Osteoblast (primary cell): ENCODE measurements around the gene RHOJ. TPM values are rescaled to one million over a fixed set of nuclear protein-coding genes. Genes with fewer than 3 reads are reported as not detected.

Source experiments
- DNase-seq: peaks from one replicate; pipeline ENCODE4 v3.0.0; 2011; ENCODE audit warnings: low spot score, mixed read lengths; ENCODE audit not compliant: insufficient read length; ENCODE audit errors: missing footprints
- H2AFZ ChIP-seq: 2 replicates; pipeline ENCODE4 v1.6.0; 2011; ENCODE audit warnings: mild to moderate bottlenecking, low read length
- H3K27ac ChIP-seq: 2 replicates; pipeline ENCODE4 v1.5.1; 2011; ENCODE audit warnings: mild to moderate bottlenecking, low read depth, low read length, moderate library complexity
- H3K27me3 ChIP-seq: 2 replicates; pipeline ENCODE4 v1.6.0; 2012; ENCODE audit warnings: mild to moderate bottlenecking, control low read depth, inconsistent platforms, low read length, moderate library complexity; ENCODE audit not compliant: insufficient read depth
- H3K36me3 ChIP-seq: 2 replicates; pipeline ENCODE4 v1.5.1; 2011; ENCODE audit warnings: mild to moderate bottlenecking, low read length, control low read depth, moderate library complexity; ENCODE audit not compliant: insufficient read depth
- H3K4me1 ChIP-seq: 2 replicates; pipeline ENCODE4 v1.5.1; 2011; ENCODE audit warnings: mild to moderate bottlenecking, low read length, control low read depth, moderate library complexity; ENCODE audit not compliant: insufficient read depth
- H3K4me2 ChIP-seq: 2 replicates; pipeline ENCODE4 v1.6.0; 2011; ENCODE audit warnings: mild to moderate bottlenecking, low read length; ENCODE audit not compliant: insufficient read depth
- H3K4me3 ChIP-seq: fragments of 200-600 bp; sonication (generic); 3 replicates; pipeline ENCODE4 v1.5.1; 2012; ENCODE audit warnings: mild to moderate bottlenecking, low read length, inconsistent platforms; ENCODE audit not compliant: insufficient read depth
- H3K79me2 ChIP-seq: 2 replicates; pipeline ENCODE4 v1.6.0; 2012; ENCODE audit warnings: mild to moderate bottlenecking, low read length, control low read depth, inconsistent platforms; ENCODE audit not compliant: insufficient read depth
- H3K9me3 ChIP-seq: 2 replicates; pipeline ENCODE4 v1.5.1; 2011; ENCODE audit warnings: low read depth, low read length, control low read depth
- H4K20me1 ChIP-seq: 2 replicates; pipeline ENCODE4 v1.6.0; 2012; ENCODE audit warnings: mild to moderate bottlenecking, low read length, control low read depth; ENCODE audit not compliant: insufficient read depth
- CTCF ChIP-seq: IDR thresholded peaks from 2 replicates; pipeline ENCODE4 v1.5.1; 2011; ENCODE audit warnings: mild to moderate bottlenecking, low read depth, low read length, moderate library complexity; ENCODE audit errors: extremely low read depth
- total RNA-seq: library from RNA; depleted of rRNA; stranded (reverse); fragments of >200 nt; gene quantifications from 2 replicates; pipeline ENCODE4 v1.2.3, GENCODE V29; 2012

Gene RHOJ
- total RNA-seq, 1 donor = 4.3 TPM

- H3K4me2 ChIP-seq = no peak overlapping the region
- no peaks in the 10 kb centered on the region for H3K36me3 ChIP-seq
- no peaks in the 10 kb centered on the region for H4K20me1 ChIP-seq
- no peaks in the 10 kb centered on the region for H3K4me1 ChIP-seq
- no peak overlapping the region for H3K27ac ChIP-seq
- no peak overlapping the region for H2AFZ ChIP-seq
- no peak for TF ChIP-seq CTCF
- no peaks in the 10 kb centered on the region for H3K27me3 ChIP-seq
- H3K4me3 ChIP-seq = no peak overlapping the region
- no peaks in the 10 kb centered on the region for H3K79me2 ChIP-seq
- DNase-seq = no peak
- H3K9me3 ChIP-seq = no peaks in the 10 kb centered on the region
Measured at GRCh38 chr14:63229330-63230059, 25.3 kb downstream of the RHOJ start.

DNA sequence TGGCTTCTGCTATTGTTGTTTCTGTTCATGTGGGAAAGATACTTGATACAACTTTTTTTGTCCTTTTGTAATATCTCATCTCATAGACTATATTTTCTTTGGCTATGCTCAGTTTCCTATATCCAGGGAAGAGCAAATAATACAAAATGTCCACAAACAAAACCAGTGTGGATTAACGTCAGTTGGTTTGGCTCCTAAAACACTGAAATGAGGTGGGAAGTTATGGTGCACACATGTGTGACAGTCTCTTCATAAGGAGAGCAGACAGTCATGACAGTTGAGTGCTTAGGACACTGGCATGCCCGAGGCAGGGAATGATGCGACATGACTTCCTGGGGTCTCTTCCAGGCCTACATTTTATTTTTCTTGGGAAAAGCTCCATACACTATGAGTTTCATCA, 27.5 kb downstream of the RHOJ start:
- no peaks in the 10 kb centered on the region for H4K20me1 ChIP-seq
- H3K9me3 ChIP-seq = no peaks in the 10 kb centered on the region
- no peak overlapping the region for H2AFZ ChIP-seq
- H3K4me1 ChIP-seq = no peaks in the 10 kb centered on the region
- H3K4me3 ChIP-seq = no peak overlapping the region
- H3K27ac ChIP-seq = no peak overlapping the region
- no peak overlapping the region for H3K4me2 ChIP-seq
- H3K79me2 ChIP-seq = no peaks in the 10 kb centered on the region
- no peaks in the 10 kb centered on the region for H3K27me3 ChIP-seq
- H3K36me3 ChIP-seq = no peaks in the 10 kb centered on the region
- DNase-seq = no peak
- TF ChIP-seq CTCF = no peak

DNA sequence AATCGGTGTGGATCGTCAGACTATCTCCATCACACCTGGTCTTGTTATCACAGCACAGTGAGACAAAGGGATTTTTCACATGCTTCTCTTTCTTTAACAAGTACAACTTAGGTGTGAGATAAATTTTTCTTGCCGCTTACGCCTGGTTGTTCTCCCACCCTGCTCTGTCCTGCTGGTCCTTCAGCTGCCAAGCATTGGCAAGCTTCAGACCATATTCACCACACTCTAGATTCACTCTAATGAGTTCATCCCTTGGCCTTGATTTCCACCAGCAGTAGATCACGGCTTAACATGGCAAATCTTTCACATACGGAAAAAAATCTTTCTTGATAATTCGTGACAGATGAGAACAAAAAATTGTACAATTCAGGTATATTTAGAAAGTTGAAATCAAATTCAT, 33.5 kb downstream of the RHOJ start:
- Histone ChIP-seq H3K79me2 (no peaks in the 10 kb centered on the region), H3K27ac (no peak overlapping the region), H3K4me1 (no peaks in the 10 kb centered on the region), H3K9me3 (no peaks in the 10 kb centered on the region), H3K27me3 (no peaks in the 10 kb centered on the region), H3K4me2 (no peak overlapping the region), H3K36me3 (no peaks in the 10 kb centered on the region), H4K20me1 (no peaks in the 10 kb centered on the region), H2AFZ (no peak overlapping the region), H3K4me3 (no peak overlapping the region)
- TF ChIP-seq CTCF = no peak
- no peak for DNase-seq

DNA sequence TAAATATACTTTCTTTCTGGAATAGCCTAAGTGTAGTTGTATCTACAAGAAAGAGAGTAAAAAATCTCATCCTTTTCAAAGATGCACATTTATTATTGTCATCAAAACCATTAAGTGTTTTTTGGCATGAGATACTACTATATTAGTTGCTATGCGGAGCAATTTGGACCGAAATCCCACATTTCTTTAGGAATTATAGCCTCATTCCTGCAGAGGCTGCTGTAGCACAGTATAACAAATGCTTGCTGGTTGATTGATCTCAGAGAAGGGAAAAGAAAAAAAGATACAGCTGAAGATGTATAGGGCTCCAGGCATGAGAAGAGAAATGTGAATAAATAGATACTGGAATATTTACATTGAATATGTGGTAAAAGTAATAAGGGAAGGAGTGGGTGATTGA, 36.0 kb downstream of the RHOJ start:
- Histone ChIP-seq H3K79me2 (no peaks in the 10 kb centered on the region), H3K4me1 (no peaks in the 10 kb centered on the region), H3K4me2 (no peak overlapping the region), H3K36me3 (no peaks in the 10 kb centered on the region), H4K20me1 (no peaks in the 10 kb centered on the region), H3K9me3 (no peaks in the 10 kb centered on the region), H3K27me3 (no peaks in the 10 kb centered on the region), H3K27ac (no peak overlapping the region), H2AFZ (no peak overlapping the region), H3K4me3 (no peak overlapping the region)
- DNase-seq = no peak
- TF ChIP-seq CTCF = no peak
